Neural cell (in vitro differentiated cells): ENCODE data around the gene ST3GAL5.

Experiments
- EP300 ChIP-seq: fragments of 450-650 bp; conservative IDR thresholded peaks from 2 replicates; pipeline ENCODE4 v1.6.1; 2014; ENCODE audit warnings: antibody characterized with exemption, mild to moderate bottlenecking, moderate library complexity; ENCODE audit not compliant: poor library complexity, severe bottlenecking
- MXI1 ChIP-seq: fragments of 450-650 bp; conservative IDR thresholded peaks from 2 replicates; pipeline ENCODE4 v1.6.1; 2014; ENCODE audit warnings: antibody characterized with exemption, mild to moderate bottlenecking; ENCODE audit not compliant: poor library complexity, severe bottlenecking
- POLR2AphosphoS5 ChIP-seq: IDR thresholded peaks from 2 replicates; pipeline ENCODE4 v1.6.1; 2012
- RAD21 ChIP-seq: fragments of 450-650 bp; conservative IDR thresholded peaks from 2 replicates; pipeline ENCODE4 v1.6.1; 2014; ENCODE audit warnings: antibody characterized with exemption, mild to moderate bottlenecking, moderate library complexity
- REST ChIP-seq: IDR thresholded peaks from 2 replicates; pipeline ENCODE4 v1.6.1; 2012; ENCODE audit warnings: borderline replicate concordance
- TF ChIP-seq, protein P1 (sequence below): fragments of 450-650 bp; IDR thresholded peaks from 2 replicates; pipeline ENCODE4 v1.5.1; 2014; ENCODE audit warnings: antibody characterized with exemption, mild to moderate bottlenecking, moderate library complexity; ENCODE audit not compliant: poor library complexity, severe bottlenecking

- TF ChIP-seq RAD21 (no peak), REST (no peak), EP300 (no peak), MXI1 (no peak), POLR2AphosphoS5 (no peak)
- TF ChIP-seq, protein P1, sequence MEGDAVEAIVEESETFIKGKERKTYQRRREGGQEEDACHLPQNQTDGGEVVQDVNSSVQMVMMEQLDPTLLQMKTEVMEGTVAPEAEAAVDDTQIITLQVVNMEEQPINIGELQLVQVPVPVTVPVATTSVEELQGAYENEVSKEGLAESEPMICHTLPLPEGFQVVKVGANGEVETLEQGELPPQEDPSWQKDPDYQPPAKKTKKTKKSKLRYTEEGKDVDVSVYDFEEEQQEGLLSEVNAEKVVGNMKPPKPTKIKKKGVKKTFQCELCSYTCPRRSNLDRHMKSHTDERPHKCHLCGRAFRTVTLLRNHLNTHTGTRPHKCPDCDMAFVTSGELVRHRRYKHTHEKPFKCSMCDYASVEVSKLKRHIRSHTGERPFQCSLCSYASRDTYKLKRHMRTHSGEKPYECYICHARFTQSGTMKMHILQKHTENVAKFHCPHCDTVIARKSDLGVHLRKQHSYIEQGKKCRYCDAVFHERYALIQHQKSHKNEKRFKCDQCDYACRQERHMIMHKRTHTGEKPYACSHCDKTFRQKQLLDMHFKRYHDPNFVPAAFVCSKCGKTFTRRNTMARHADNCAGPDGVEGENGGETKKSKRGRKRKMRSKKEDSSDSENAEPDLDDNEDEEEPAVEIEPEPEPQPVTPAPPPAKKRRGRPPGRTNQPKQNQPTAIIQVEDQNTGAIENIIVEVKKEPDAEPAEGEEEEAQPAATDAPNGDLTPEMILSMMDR, result no peak
Observed at GRCh38 chr2:85903849-85904248, 15.1 kb upstream of the ST3GAL5 start.
